Putamen (tissue), 1 donor: ENCODE results near the gene PPOX.

Source experiments
- DNase-seq: peaks from one replicate; pipeline ENCODE4 v3.0.0-alpha.2; 2016; ENCODE audit warnings: low spot score

PPOX gene

DNA sequence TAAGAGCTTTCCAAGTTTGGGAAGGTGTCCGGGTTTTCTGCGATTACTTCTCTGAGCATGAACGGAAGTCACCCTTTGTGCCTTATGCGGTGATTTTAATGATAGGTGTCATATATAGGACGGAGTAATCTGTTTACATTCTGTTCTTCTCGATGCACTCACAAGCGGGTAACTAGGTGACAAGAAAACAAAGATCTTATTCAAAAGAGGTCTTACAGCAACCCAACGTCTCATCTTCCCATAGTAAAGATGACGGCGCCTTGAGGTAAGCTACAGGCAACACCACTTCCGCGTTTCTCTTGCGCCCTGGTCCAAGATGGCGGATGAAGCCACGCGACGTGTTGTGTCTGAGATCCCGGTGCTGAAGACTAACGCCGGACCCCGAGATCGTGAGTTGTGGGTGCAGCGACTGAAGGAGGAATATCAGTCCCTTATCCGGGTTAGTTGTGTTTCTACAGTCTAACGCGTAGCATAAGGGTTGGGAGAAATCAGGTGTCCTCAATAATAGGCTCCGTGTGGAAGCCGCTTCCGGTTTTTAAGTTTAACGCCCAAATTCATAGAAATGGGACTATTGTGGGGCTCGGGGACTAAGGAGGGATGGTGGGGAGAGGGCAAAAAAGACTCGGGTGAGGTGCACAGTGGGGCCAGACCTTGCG lies 12.4 kb upstream of the PPOX start, which contains the start of gene UFC1:
UFC1 (plus strand) TSS at position 297 of the 656 bp plus-strand sequence; CDS start at position 317, 20 bp downstream.
- DNase-seq = peak; percentile 89

DNA sequence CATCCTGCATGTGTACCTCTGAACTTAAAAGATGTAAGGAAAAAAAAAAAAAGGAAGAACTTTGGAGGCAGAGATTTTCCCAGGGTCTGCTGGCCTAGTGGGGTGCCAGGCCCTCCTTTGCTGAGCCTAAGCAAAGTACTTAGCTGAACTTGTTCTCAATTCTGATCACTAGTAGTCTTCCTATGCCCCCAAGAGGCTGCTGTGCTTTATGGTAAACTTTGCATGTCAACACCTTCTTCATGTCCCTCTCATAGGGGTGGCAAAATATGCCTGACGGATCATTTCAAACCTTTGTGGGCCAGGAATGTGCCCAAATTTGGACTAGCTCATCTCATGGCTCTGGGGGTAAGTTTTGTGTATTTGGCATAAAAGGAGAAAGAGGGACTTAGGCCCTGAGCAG lies 8.4 kb upstream of the PPOX start:
- DNase-seq = no peak

DNA sequence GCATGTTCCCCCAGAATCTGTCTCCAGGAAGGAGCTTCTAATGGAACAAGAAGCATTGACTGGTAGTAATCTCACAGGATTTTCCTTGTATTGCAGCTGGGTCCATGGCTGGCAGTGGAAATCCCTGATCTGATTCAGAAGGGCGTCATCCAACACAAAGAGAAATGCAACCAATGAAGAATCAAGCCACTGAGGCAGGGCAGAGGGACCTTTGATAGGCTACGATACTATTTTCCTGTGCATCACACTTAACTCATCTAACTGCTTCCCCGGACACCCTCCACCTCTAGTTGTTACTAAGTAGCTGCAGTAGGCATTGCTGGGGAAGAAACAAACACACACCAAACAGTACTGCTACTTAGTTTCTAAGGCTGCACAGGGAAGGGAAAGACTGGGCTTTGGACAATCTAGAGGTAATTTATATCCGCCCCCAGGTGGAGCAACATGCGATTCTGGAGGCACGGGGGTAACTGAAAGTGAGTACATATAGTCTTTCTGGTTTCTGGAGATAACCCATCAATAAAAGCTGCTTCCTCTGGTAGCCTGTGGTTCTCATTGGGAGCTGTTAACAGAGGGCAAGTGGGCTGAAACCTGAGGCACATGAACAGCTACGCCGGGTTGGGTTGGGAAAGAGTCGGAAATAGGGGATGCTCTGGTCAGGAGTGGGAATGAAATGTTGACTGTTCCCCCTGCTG lies 7.8 kb upstream of the PPOX start:
- DNase-seq = no peak

DNA sequence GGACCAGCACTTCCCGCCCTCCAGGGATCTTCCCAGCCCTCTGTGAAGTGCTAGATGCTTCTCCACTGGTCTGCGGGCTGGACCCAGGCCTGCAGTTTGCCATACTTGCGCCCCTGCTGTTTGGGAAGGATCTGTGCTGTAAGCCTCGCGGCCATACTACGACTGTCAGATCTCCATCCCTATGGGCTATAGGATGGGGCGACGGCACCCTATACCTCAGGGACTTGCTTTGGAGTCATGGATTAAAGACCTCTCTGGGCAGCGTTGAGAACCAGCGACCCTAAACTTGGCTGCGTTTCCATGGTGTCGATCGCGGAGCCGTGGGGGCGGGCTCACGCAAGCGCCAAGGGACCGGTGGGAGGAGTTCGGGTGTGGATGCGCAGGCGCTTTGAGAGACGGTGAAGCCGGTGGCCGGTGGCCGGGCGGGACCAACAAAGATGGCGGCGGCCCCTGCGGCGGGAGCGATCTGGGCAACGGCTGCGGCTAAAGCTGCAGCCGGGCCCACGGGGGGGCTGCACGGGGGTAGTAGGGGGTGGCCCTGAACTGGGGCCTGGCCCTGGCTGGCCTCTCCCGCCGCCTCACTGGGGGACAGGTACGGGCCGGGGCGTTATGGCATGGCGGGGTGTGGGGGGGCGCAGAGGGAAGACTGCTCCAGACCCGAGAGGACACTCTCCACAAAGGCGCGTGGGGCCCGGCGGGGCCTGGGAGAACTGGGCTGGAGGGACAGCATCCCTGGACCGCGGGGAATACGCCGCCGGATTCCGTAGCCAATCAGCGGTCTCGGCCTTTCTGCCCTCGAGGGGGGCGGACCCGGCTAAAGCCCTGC lies 6.9 kb upstream of the PPOX start, which contains the start of gene USP21:
USP21 (plus strand) TSS at position 414 of the 826 bp plus-strand sequence. CDS start 1,141 bp downstream, outside the sequence.
- peak; percentile 93 for DNase-seq

DNA sequence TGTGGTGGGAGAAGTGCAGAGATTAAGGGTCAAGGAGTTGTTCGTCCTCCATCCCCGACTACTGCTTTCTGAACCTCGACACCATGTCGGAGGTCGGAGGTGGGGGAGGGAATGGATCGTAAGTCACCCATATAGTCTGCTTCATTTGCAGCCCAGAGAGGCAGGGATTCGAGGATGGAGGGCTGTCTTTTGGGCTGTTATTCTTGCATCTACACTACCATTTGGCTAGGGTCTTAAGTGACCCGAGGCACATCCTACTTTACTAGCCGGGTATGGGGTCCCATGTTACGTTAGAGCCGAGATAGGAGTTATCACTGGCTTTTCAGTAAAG lies 6.3 kb upstream of the PPOX start:
- DNase-seq = no peak

DNA sequence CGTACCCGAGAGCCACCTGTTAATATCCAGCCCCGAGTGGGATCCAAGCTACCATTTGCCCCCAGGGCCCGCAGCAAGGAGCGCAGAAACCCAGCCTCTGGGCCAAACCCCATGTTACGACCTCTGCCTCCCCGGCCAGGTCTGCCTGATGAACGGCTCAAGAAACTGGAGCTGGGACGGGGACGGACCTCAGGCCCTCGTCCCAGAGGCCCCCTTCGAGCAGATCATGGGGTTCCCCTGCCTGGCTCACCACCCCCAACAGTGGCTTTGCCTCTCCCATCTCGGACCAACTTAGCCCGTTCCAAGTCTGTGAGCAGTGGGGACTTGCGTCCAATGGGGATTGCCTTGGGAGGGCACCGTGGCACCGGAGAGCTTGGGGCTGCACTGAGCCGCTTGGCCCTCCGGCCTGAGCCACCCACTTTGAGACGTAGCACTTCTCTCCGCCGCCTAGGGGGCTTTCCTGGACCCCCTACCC lies 5.5 kb upstream of the PPOX start:
- DNase-seq = no peak

DNA sequence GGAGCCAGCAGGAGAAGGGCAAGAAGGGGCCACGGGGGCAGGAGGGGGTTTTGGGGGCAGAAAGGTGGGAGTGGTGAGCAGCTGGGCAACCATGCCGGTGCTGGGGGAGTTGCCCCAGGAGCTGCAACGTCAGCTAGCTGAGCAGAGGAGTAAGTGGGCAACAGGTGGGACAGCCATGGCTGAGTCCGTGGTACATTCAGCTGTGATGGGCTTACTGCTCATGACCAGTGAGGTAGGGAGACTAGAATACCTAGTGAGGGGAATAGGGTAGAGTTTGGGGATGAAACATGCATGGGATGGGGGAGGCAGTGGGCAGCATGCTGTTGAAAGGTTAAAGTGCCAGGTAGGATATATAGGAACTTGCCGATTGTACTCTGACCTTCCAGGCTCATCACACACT lies 4.6 kb upstream of the PPOX start:
- no peak for DNase-seq

DNA sequence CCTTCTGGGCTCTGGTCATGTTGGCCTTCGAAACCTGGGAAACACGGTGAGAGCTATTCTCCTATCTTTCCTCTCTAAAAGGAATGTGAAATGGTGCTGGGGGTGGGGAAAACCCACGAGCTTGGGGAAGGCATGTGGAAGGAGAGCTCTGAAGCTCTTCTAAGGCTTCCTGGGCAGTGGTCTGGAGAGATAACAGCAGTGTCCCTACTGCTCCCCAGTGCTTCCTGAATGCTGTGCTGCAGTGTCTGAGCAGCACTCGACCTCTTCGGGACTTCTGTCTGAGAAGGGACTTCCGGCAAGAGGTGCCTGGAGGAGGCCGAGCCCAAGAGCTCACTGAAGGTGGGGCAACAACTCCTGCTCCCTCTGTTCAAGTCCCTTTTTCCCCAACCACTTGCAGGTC lies 4.2 kb upstream of the PPOX start:
- no peak for DNase-seq

DNA sequence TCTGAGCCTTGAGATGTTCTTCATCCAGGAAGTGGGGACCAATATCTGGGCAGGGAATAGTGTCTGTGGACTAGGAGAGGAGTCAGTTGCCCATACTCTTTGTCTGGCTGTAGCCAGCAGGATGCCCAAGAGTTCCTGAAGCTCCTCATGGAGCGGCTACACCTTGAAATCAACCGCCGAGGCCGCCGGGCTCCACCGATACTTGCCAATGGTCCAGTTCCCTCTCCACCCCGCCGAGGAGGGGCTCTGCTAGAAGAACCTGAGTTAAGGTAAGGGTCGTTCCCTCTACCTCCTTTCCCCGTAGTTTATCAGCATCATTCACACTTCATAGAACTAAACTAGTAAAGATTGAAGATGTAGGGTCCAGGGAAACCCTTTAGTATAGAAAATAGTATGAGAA lies 3.4 kb upstream of the PPOX start:
- DNase-seq = no peak

DNA sequence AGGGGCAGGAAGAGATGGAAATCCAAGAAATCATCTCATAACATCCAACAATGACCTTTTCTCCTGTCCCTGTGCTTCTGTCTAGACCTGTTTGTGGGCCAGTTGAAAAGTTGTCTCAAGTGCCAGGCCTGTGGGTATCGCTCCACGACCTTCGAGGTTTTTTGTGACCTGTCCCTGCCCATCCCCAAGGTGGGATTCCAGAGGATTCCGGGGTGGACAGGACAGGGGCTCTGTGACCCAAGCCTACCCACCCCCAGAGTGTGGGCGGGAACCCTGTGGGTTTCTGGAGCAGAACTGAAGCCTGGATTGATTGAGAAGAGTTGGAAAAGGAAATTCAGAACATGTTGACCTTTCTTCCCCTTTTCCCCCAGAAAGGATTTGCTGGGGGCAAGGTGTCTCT lies 2.4 kb upstream of the PPOX start:
- DNase-seq = no peak

DNA sequence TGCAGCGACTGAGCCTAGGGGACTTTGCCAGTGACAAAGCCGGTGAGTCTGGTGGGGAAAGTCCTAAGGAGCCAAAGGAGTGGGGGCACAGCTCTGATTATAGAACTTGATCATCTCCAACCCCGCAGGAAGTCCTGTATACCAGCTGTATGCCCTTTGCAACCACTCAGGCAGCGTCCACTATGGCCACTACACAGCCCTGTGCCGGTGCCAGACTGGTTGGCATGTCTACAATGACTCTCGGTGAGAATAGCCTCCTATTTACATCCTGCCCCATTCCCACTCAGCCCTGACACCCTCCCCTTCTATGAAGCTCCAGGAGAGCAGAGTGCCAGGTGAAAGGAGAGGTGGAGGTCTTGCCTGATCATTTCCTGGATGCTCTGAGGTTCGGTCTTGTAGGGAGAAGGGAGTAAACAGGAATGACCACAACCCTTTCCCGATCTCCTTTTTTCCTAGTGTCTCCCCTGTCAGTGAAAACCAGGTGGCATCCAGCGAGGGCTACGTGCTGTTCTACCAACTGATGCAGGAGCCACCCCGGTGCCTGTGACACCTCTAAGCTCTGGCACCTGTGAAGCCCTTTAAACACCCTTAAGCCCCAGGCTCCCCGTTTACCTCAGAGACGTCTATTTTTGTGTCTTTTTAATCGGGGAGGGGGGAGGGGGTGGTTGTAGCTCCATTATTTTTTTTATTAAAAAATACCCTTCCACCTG lies 1.2 kb upstream of the PPOX start:
- DNase-seq = no peak

DNA sequence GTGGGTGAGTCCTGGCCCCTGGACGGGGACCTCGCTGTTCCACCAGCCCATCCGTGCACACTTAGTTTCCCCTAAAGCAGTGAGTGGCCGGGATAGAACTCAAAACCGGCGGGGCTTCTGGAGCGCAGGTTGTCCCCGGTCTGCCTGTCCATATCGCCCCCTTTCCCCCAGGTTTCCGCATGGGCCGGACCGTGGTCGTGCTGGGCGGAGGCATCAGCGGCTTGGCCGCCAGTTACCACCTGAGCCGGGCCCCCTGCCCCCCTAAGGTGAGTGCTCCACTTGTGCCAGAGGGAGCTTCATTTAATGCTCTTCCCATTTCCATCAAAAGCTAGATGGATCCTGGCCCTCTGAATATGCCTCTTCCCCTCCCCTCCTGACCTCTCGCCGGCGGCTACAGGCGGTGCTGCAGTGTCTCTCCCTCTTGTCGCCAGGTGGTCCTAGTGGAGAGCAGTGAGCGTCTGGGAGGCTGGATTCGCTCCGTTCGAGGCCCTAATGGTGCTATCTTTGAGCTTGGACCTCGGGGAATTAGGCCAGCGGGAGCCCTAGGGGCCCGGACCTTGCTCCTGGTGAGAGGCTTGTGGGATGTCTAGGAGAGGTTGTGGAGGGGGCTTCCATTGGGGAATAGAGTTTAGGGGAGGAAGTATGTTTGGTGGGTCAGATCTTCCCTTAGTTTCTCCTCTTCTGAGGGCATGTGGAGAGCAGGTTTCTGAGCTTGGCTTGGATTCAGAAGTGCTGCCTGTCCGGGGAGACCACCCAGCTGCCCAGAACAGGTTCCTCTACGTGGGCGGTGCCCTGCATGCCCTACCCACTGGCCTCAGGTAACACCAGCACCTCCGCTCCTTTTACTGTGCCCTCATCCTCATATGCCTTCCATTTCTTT lies 683 bp downstream of the PPOX start:
- DNase-seq = no peak

DNA sequence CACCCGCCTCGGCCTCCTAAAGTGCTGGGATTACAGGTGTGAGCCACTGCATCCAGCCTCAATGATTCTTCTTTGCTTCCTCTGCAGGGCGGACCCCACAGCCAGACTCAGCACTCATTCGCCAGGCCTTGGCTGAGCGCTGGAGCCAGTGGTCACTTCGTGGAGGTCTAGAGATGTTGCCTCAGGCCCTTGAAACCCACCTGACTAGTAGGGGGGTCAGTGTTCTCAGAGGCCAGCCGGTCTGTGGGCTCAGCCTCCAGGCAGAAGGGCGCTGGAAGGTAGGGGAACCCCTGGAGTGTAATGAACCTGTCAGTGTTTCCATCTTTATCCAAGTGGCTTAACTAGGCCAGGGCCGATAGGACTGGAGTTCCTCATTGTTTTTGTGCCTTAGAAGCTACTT lies 2.7 kb downstream of the PPOX start:
- DNase-seq = no peak

DNA sequence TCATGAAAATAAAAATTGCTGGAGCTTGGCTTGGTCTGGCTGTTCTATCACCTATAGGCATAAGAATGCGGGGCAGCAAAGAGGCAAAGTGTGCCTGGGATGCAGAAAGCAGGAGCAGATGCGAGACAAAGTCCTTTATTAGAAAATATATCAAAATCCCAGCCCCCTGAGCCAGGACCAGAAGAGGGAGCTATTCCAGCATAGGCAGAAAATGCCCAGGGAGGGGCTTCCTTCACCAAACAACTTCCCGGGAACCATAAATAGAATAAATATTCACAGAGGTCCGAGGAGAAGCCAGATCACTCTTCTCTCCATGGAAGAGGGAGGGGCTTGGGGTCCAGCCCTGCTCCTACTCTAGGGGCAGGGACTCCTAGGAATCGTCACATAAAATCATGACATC lies 5.0 kb downstream of the PPOX start:
- no peak for DNase-seq

DNA sequence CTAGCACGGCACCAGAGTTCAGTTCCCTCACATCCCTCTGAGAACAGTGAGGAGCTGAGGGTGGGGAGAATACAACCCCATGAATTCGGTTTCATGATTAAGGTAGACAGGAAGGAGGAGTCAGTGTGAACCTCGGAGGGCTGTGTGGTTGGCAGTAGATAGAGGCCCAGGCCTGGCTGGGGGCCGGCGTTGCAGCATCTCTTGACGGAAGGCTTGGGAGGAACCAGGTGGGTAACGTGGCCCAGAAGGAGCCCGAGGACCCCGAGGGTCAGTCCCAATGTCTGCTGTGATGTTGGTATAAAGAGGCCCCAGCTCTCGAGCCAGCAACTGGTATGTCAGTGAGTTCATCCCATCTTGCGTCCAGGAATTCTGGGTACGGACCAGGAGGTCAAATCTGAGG lies 5.5 kb downstream of the PPOX start:
- no peak for DNase-seq

DNA sequence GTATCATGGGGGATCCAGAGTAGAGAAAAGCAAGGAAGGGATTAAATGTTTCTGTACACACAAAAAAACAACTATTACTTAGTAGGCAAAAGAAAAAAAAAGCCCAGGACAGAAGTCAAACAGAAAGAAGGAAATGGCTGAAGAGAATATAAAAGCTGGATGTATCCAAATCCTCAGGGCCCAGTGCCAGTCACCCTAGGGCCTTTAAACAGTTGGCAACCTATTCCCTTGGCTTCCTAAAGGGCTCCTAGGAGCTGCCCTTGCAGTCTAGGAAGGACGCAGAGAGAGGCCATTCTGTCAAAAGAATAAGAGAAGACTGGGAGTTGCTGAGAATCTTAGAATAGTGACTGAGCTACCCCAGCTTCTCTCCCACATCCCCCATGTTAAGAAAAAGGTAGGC lies 6.1 kb downstream of the PPOX start:
- DNase-seq = no peak

DNA sequence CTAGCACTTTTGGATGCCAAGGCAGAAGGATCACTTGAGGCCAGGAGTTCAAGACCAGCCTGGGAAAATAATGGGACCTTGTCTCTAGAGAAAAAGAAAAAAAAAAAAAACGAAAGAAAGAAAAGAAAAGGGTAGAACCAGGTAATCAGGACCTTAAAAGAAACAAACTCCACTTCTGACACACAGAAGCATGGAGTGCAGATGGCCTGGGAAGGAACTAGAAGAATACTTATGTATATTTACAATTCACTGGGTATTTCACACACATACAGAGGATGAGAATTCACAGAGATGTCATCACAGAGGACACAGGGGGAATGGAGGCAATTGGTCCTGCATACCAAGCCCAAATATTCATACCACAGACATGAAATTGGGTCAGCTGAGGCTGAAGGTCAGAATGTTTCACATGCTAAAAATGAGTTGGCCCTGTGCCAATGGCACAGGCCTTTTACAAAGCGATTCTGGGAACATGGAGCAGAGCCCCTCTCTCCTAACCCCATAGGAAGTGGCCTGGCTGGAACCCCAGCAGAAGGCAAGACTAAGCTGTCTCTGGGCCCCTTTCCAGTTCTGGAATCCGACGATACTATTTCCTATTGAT lies 6.7 kb downstream of the PPOX start:
- DNase-seq = no peak

DNA sequence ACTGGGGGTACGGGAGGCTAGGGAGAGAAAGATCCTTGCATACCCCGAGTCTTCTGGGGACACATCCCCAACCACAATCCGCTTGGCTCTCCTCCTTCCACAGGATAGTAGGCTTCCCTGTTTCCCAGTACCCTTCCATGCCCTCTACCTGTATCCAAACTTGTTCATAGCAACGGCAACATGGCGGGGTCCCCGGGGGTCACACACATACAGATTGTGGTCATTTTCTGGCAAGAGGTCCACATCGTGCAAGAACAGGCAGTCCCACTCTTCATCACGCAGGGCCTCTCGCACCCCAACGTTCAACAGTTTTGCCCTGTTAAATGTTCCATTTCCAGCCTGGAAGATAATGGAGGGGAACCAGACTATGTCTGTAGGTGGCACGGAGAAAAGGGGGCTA lies 7.5 kb downstream of the PPOX start:
- DNase-seq = no peak

DNA sequence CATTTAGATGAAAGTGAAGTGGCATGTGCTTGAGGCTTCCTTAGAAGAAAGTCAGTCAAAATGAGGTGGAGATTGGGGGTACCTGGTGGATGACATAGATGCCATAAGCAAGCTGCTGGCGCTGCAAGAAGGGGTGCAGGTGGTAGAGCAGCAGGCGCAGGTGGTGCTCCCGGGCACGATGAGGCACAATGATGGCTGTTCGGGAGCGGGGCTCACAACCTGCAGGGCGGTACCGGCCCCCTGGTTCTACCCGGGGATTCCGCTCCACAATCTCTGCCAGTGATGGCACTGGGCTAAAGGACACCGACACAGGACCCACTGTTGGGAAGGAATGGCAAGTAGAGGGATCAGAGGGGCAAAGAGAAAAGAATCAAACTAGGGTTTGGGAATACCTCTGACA lies 8.7 kb downstream of the PPOX start:
- DNase-seq = no peak

DNA sequence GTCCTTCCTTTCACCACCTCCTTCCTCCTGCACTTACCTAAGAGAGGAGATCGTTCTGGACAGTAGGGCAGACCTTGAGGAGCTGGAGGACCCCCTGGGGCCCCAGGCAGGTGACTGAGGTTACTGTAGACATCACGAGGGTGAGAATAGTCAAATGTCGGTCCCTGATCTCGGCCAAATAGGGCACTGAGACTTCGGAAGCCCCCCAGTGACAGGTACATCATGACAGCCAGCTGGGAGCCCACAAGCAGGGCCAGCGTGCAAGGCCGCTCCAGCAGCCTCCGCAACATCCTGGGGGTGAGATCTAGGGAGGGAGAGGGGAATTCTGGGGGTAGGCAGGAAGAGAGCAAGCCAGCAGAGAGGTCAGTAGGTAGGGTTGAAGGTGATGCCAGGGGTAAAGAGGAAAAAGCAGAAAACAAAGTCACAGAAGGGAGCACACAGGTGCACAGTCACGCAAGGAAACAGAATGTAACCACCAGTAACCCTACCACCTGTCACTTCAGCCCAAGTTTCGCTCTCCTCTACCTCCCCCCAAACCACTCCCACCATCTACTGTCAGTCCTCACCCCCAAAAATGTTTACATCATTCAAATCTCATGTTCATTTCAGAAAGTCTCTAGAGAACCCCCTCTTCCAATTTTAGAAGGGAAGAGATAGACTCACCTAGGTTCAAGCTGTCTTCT lies 9.7 kb downstream of the PPOX start:
- no peak for DNase-seq
